HepG2 (cell line): ENCODE results near the gene LRRC4C. TPM values are rescaled to one million over a fixed set of nuclear protein-coding genes. Genes with fewer than 3 reads are reported as not detected.

ENCODE experiments used
- ATAC-seq: fragments of 200-7000 bp; cut with Tn5 transposase; 3 replicates; pipeline ENCODE4 v1.9.1; 2020; ENCODE audit warnings: mild to moderate bottlenecking, moderate library complexity
- BruUV-seq: library from RNA; stranded (reverse); fragments of 400-500 nt; replicated peaks from 2 replicates; lab custom pipeline; 2021; lab: Mats Ljungman, UMichigan
- CTCF ChIA-PET: fragments of 300-600 bp; formaldehyde crosslinking; extraction: SDS; loops from one replicate; lab custom pipeline; 2021; ENCODE audit warnings: low total read pairs, inconsistent platforms, low intra/inter-chr PET ratio; lab: Yijun Ruan, JAX
- POLR2A ChIA-PET: fragments of 350-600 bp; sonication (Branson Sonifier 250); formaldehyde crosslinking; loops from one replicate; lab custom pipeline; 2020; ENCODE audit warnings: antibody characterized with exemption, inconsistent platforms; lab: Yijun Ruan, JAX
- DNase-seq: peaks from one replicate; pipeline ENCODE4 v3.0.0-alpha.2; 2015; ENCODE audit warnings: low spot score
- FAIRE-seq: peaks from 3 replicates; lab custom pipeline; 2011; peaks lifted over from hg19 to GRCh38; lab: Jason Lieb, UNC
- H2AFZ ChIP-seq: one replicate; pipeline ENCODE4 v1.6.1; 2011; ENCODE audit warnings: low read length, inconsistent platforms
- H3K27ac ChIP-seq: fragments of 300-600 bp; 3 replicates; pipeline ENCODE4 v1.8.0; 2011; ENCODE audit warnings: mixed run types, mild to moderate bottlenecking, mixed read lengths, low read length, inconsistent platforms; ENCODE audit not compliant: insufficient read depth; ENCODE audit errors: extremely low read length
- H3K27me3 ChIP-seq, 2 experiments: fragments of 200-600 bp in 1 of 2; 2 replicates in 1 of 2; 3 replicates in 1 of 2; pipeline versions ENCODE4 v1.6.0 to v1.8.0; 2011; ENCODE audit warnings: low read length in 2 of 2, mild to moderate bottlenecking in 2 of 2, moderate library complexity in 2 of 2, inconsistent platforms in 1 of 2; ENCODE audit not compliant: insufficient read depth in 2 of 2, control insufficient read depth in 1 of 2
- H3K36me3 ChIP-seq, 2 experiments: fragments of 200-600 bp in 1 of 2; replicated peaks in 1 of 2; 2 replicates in 1 of 2; 3 replicates in 1 of 2; pipeline versions ENCODE4 v1.5.1 to v1.8.0; 2011; ENCODE audit warnings: low read length in 2 of 2, inconsistent platforms in 1 of 2; ENCODE audit not compliant: insufficient read depth in 2 of 2, control insufficient read depth in 1 of 2
- H3K4me1 ChIP-seq: 2 replicates; pipeline ENCODE4 v1.5.1; 2012; ENCODE audit warnings: low read length, inconsistent platforms; ENCODE audit not compliant: insufficient read depth
- H3K4me2 ChIP-seq: 2 replicates; pipeline ENCODE4 v1.6.0; 2011; ENCODE audit warnings: low read depth, low read length, inconsistent platforms
- H3K4me3 ChIP-seq, 3 experiments: fragments of 200-600 bp in 1 of 3; sonication (generic), shearing (Covaris generic) in 1 of 3; replicated peaks in 1 of 3; 2 replicates each; pipeline ENCODE4 v1.5.1; 2011 to 2016; ENCODE audit warnings: low read length in 3 of 3, inconsistent platforms in 2 of 3, low read depth in 2 of 3, mild to moderate bottlenecking in 2 of 3, control low read depth in 1 of 3, mixed read lengths in 1 of 3; ENCODE audit not compliant: insufficient read depth in 1 of 3
- H3K79me2 ChIP-seq: one replicate; pipeline ENCODE4 v1.6.1; 2011; ENCODE audit warnings: low read length, inconsistent platforms; ENCODE audit not compliant: insufficient read depth
- H3K9ac ChIP-seq: 2 replicates; pipeline ENCODE4 v1.6.0; 2011; ENCODE audit warnings: mild to moderate bottlenecking, low read depth, low read length, inconsistent platforms; ENCODE audit not compliant: insufficient read depth
- H3K9me3 ChIP-seq: 2 replicates; pipeline ENCODE4 v1.5.1; 2012; ENCODE audit warnings: mild to moderate bottlenecking, low read length
- H4K20me1 ChIP-seq: 2 replicates; pipeline ENCODE4 v1.6.0; 2011; ENCODE audit warnings: inconsistent platforms, mild to moderate bottlenecking, low read length, moderate library complexity; ENCODE audit not compliant: insufficient read depth
- ARNT2 ChIP-seq: sonication (generic); formaldehyde crosslinking; IDR thresholded peaks from 2 replicates; pipeline ENCODE4 v1.8.0; 2022; ENCODE audit warnings: mild to moderate bottlenecking, low read depth, missing genetic modification reagents, moderate library complexity
- GATA4 ChIP-seq: sonication (generic); IDR thresholded peaks from 2 replicates; pipeline ENCODE4 v1.6.1; 2016; ENCODE audit warnings: antibody characterized with exemption, low read depth, borderline replicate concordance
- GFI1 ChIP-seq: sonication (generic); formaldehyde crosslinking; IDR thresholded peaks from 2 replicates; pipeline ENCODE4 v1.5.0; 2020; ENCODE audit warnings: missing genetic modification reagents, mild to moderate bottlenecking, borderline replicate concordance
- KLF12 ChIP-seq: sonication (generic); formaldehyde crosslinking; IDR thresholded peaks from 2 replicates; pipeline ENCODE4 v1.4.0; 2020; ENCODE audit warnings: missing genetic modification reagents, borderline replicate concordance
- MAF1 ChIP-seq: sonication (generic); formaldehyde crosslinking; IDR thresholded peaks from 2 replicates; pipeline ENCODE4 v1.5.0; 2020; ENCODE audit warnings: missing genetic modification reagents, borderline replicate concordance
- MTA3 ChIP-seq: sonication (generic); formaldehyde crosslinking; IDR thresholded peaks from 2 replicates; pipeline ENCODE4 v1.4.0; 2020; ENCODE audit warnings: missing genetic modification reagents
- MTF2 ChIP-seq: sonication (generic); formaldehyde crosslinking; IDR thresholded peaks from 2 replicates; pipeline ENCODE4 v1.5.0; 2020; ENCODE audit warnings: missing genetic modification reagents, borderline replicate concordance
- NFKBIZ ChIP-seq: IDR thresholded peaks from 2 replicates; pipeline ENCODE4 v1.6.1; 2018; ENCODE audit warnings: missing genetic modification reagents, missing compliant biosample characterization
- NFRKB ChIP-seq: fragments of 450-650 bp; IDR thresholded peaks from 2 replicates; pipeline ENCODE4 v1.6.1; 2017
- RERE ChIP-seq: IDR thresholded peaks from 2 replicates; pipeline ENCODE4 v1.6.1; 2016; ENCODE audit warnings: low read depth, missing genetic modification reagents, missing compliant biosample characterization
- SRSF4 ChIP-seq: fragments of 200-400 bp; formaldehyde crosslinking; IDR thresholded peaks from one replicate; pipeline ENCODE4 v1.6.1; 2018; ENCODE audit warnings: mild to moderate bottlenecking, low read depth, low read length, moderate library complexity; ENCODE audit not compliant: poor library complexity, severe bottlenecking
- TBL1XR1 ChIP-seq: fragments of 150-350 bp; IDR thresholded peaks from 2 replicates; pipeline ENCODE4 v1.6.1; 2014; ENCODE audit warnings: borderline replicate concordance, low read length; ENCODE audit not compliant: partially characterized antibody
- TOPORS ChIP-seq: sonication (generic); formaldehyde crosslinking; IDR thresholded peaks from 2 replicates; pipeline ENCODE4 v1.8.0; 2023; ENCODE audit warnings: mild to moderate bottlenecking, missing genetic modification reagents
- ZFP36L1 ChIP-seq: sonication (generic); formaldehyde crosslinking; IDR thresholded peaks from 2 replicates; pipeline ENCODE4 v1.8.0; 2022; ENCODE audit warnings: mild to moderate bottlenecking, missing genetic modification reagents, moderate library complexity
- ZNF367 ChIP-seq: sonication (generic); formaldehyde crosslinking; IDR thresholded peaks from 2 replicates; pipeline ENCODE4 v1.4.0; 2020; ENCODE audit warnings: missing genetic modification reagents, borderline replicate concordance
- ZNF501 ChIP-seq: sonication (generic); formaldehyde crosslinking; IDR thresholded peaks from 2 replicates; pipeline ENCODE4 v1.5.1; 2020; ENCODE audit warnings: mild to moderate bottlenecking, moderate library complexity, missing genetic modification reagents
- ZNF792 ChIP-seq: IDR thresholded peaks from 2 replicates; pipeline ENCODE4 v1.6.1; 2016
- WGBS: methylation state at CpG from one replicate; pipeline ENCODE4 v1.1.6; 2017; ENCODE audit warnings: low lambda C conversion rate; 5-methylcytosine and 5-hydroxymethylcytosine counted together
- in situ Hi-C: cut with HindIII; loops from 2 replicates; pipeline ENCODE4 v1.10.0; 2017; ENCODE audit warnings: low pct_unique_long_range_greater_than_20kb; ENCODE audit not compliant: extremely low pct_ligation_motif_present
- intact Hi-C: fragments of 100-400 bp; cut with micrococcal nuclease; formaldehyde crosslinking; loops from one replicate; pipeline ENCODE4 v1.10.0; 2022; ENCODE audit not compliant: unreplicated experiment
- polyA plus RNA-seq, 8 experiments: library from polyadenylated mRNA; depleted of rRNA in 3 of 8; stranded (reverse) in 7 of 8; unstranded in 1 of 8; fragments of >200 nt; fragmentation: Illumina TruSeq in 4 of 8; extraction: Trizol in 4 of 8; gene quantifications; 2 replicates each; pipeline versions ENCODE4 v1.2.1 to v1.2.3, GENCODE V29; 2011 to 2016; ENCODE audit warnings: low read depth in 4 of 8, missing spikeins in 1 of 8, mixed read lengths in 1 of 8; ENCODE audit not compliant: insufficient read depth in 1 of 8
- total RNA-seq, 5 experiments: library from RNA; depleted of rRNA; stranded (reverse); fragments of >200 nt; fragmentation: Illumina TruSeq; extraction: Trizol; gene quantifications; 2 replicates each; pipeline ENCODE4 v1.2.3, GENCODE V29; 2016; ENCODE audit warnings: low read depth in 1 of 5
- TF ChIP-seq, protein P1 (sequence below): IDR thresholded peaks from 2 replicates; pipeline ENCODE4 v1.6.1; 2016
- TF ChIP-seq, protein P2 (sequence below): sonication (generic); formaldehyde crosslinking; IDR thresholded peaks from 2 replicates; pipeline ENCODE4 v1.8.0; 2022; ENCODE audit warnings: missing genetic modification reagents, mild to moderate bottlenecking, inconsistent platforms, borderline replicate concordance

Gene LRRC4C
- total and polyA plus RNA-seq, 2 of the 13 experiments (the other 11 are each of a cell fraction or from before 2014, with no cell fraction given) = not detected

GRCh38 chr11:40340911-40341310 lies 1118.5 kb downstream of the LRRC4C start (continued):
- no peak for TF ChIP-seq MTF2 (CRISPR knock-in tag)
- no peak for TF ChIP-seq ZNF501 (CRISPR knock-in tag)
- TF ChIP-seq, protein P1, sequence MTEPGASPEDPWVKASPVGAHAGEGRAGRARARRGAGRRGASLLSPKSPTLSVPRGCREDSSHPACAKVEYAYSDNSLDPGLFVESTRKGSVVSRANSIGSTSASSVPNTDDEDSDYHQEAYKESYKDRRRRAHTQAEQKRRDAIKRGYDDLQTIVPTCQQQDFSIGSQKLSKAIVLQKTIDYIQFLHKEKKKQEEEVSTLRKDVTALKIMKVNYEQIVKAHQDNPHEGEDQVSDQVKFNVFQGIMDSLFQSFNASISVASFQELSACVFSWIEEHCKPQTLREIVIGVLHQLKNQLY (CRISPR knock-in tag) = no peak
- no peak for TF ChIP-seq SRSF4

DNA sequence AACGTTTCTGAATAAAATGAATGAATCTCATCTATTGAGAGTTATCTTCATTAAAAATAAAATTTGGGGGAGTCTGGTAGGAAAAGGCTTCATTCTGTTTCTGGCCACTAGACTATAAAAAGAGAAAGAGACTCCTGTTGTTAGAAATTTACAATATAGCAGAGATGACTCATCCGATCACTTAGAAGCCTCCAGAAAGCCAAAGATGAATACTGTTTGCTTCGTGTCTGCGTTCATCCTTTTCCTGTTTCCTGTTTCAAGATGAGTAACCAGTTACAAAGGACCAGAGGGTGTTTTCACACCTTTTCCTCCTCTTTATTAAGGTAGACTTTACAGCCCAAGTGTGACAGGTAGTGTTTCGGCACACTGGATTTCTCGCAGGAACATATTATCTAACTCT lies 1120.7 kb downstream of the LRRC4C start:
- no peak overlapping the region for H3K27ac ChIP-seq
- H3K9ac ChIP-seq = no peak overlapping the region
- ChIA-PET POLR2A (no interaction called here), CTCF (no interaction called here)
- intact Hi-C loops = no loop called here
- H3K4me2 ChIP-seq = no peak overlapping the region
- H3K4me3 ChIP-seq = no peak overlapping the region
- no peaks in the 10 kb centered on the region for H4K20me1 ChIP-seq
- peaks cover 4% of the 10 kb centered on the region; the same call in 1 of the 2 replicates for H3K9me3 ChIP-seq
- DNase-seq (no peak), ATAC-seq (no peak), FAIRE-seq (no peak)
- WGBS = 43% methylated on average over 6 of the region's 6 CpGs
- in situ Hi-C loops = no loop called here
- H3K4me1 ChIP-seq = no peaks in the 10 kb centered on the region
- H2AFZ ChIP-seq = no peak overlapping the region
- H3K36me3 ChIP-seq = no peaks in the 10 kb centered on the region
- H3K27me3 ChIP-seq = no peaks in the 10 kb centered on the region
- H3K79me2 ChIP-seq = no peaks in the 10 kb centered on the region
- BruUV-seq = no TSS peak
- TF ChIP-seq TOPORS (no peak), ZFP36L1 (CRISPR knock-in tag) (no peak), GFI1 (CRISPR knock-in tag) (no peak), KLF12 (CRISPR knock-in tag) (no peak), GATA4 (no peak), RERE (CRISPR knock-in tag) (no peak), ZNF367 (CRISPR knock-in tag) (no peak), MTA3 (no peak), MAF1 (CRISPR knock-in tag) (no peak), TBL1XR1 (no peak), NFRKB (no peak), NFKBIZ (no peak), ARNT2 (CRISPR knock-in tag) (no peak), ZNF792 (CRISPR knock-in tag) (no peak)
- TF ChIP-seq, protein P2, sequence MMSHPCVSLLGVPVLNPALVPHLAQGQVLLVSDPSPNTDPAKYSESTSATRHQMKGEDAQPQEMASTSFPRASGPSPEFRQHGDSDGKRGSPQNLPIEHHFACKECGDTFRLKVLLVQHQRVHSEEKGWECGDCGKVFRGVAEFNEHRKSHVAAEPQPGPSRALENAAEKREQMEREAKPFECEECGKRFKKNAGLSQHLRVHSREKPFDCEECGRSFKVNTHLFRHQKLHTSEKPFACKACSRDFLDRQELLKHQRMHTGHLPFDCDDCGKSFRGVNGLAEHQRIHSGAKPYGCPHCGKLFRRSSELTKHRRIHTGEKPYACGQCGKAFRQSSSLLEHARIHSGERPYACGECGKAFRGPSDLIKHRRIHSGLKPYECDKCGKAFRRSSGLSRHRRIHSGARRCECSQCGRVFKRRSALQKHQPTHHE (CRISPR knock-in tag) = no peak
